ENCODE data around the gene ATP2C2. TPM values are rescaled to one million over a fixed set of nuclear protein-coding genes. Genes with fewer than 3 reads are reported as not detected.
A peak's percentile ranks its signal among the peaks of the same experiment; 100 is the strongest.

Gene ATP2C2
- total RNA-seq, 1 donor from 2014 or later, result 32.1 TPM

DNA sequence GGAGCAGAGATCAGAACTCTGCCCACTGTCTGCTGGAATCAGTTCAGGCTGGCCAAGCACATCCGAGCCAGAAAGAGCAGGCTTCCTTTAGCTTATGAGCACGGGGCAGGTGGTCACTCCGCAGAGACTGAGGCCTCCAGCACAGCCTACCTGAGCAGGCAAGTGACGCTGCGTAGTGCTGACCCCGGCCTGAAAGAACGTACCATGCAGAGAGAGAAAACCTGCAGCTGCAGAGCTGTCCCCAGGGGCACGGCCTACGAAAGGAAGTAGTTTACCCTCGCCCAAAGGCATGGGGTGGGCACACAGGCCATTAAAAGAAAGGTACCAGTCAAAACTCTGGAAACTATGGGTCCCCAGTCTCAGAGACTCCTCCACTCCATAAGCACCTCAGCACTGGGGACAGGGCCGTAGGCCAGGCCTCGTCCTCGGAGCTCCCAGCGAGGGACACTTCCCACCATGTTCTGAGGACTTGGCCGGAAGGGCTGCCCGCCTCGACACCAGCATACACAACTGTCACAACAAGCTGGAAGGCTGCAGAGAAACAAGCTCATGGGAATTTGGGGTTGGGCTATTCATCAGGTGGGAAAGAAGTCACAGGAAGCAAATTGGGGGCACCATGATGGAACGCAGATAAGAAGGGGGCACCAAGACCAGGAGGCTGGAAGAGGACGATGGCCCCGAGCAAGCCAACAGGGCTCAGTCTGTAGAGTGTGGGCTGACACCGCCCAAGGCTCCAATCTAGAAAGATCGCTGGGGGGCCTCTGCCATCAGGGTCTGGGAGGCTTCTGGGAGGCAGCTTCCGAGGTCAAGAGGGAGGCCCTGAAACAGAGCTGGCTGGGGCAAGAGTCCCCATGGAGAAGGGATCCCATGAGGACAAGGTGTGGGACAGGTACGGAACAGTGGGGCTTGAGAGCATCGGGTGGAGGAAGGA is 114.9 kb downstream of the ATP2C2 start:
- Histone ChIP-seq H3K4me3 (ENCODE audit: low read depth, low read length) (no peak overlapping the region), H3K36me3 (ENCODE audit: control insufficient read depth, insufficient read depth, low read length) (peaks cover 31% of the 10 kb centered on the region), H3K27me3 (ENCODE audit: control insufficient read depth, insufficient read depth, low read length) (no peaks in the 10 kb centered on the region)
- TF ChIP-seq, protein P1, sequence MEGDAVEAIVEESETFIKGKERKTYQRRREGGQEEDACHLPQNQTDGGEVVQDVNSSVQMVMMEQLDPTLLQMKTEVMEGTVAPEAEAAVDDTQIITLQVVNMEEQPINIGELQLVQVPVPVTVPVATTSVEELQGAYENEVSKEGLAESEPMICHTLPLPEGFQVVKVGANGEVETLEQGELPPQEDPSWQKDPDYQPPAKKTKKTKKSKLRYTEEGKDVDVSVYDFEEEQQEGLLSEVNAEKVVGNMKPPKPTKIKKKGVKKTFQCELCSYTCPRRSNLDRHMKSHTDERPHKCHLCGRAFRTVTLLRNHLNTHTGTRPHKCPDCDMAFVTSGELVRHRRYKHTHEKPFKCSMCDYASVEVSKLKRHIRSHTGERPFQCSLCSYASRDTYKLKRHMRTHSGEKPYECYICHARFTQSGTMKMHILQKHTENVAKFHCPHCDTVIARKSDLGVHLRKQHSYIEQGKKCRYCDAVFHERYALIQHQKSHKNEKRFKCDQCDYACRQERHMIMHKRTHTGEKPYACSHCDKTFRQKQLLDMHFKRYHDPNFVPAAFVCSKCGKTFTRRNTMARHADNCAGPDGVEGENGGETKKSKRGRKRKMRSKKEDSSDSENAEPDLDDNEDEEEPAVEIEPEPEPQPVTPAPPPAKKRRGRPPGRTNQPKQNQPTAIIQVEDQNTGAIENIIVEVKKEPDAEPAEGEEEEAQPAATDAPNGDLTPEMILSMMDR (IDR thresholded peaks at IDR 0.05; ENCODE audit: insufficient read depth, low read length, severe bottlenecking), result no peak
- DNase-seq (ENCODE audit: low read depth) (no peak), FAIRE-seq (no peak)

DNA sequence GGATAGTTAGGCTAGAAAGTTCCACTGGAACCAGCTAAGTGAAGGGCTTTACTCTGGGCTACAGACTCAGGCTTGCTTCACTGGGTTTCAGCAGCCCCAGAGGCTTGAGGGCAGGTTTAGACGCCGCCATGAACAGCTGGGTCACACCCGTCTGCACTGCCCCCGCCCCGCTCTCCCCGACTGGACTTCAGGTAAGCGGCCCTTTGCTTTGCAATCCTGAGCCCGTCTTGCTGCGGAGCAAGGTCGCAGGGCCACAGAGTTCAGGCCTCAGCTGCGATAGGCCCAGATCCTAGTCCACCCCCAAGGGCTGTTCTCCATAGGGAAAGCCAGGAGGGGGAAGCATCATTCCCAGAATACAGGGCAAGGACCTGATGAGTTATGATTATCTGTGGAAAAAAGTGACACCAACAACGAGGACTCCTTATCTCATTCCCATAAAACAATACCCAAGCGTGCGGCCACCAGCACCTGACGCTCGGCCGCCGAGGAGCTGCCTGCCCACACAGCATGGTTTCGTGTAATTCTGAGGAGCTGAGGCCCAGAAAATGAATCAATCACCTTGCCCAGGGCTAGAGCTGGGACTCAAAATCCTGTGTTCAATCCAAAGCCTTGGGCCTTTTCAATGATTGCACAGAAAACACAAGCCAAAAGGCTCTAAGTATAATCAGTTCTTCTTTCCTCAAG is 115.7 kb downstream of the ATP2C2 start:
- H3K4me3 ChIP-seq (ENCODE audit: low read depth, low read length), result no peak overlapping the region
- TF ChIP-seq, protein P1 (IDR thresholded peaks at IDR 0.05; ENCODE audit: insufficient read depth, low read length, severe bottlenecking), result no peak
- H3K36me3 ChIP-seq (ENCODE audit: control insufficient read depth, insufficient read depth, low read length), result peaks cover 30% of the 10 kb centered on the region
- H3K27me3 ChIP-seq (ENCODE audit: control insufficient read depth, insufficient read depth, low read length), result no peaks in the 10 kb centered on the region
- no peak for FAIRE-seq
- no peak for DNase-seq (ENCODE audit: low read depth)

- Histone ChIP-seq H3K36me3 (ENCODE audit: control insufficient read depth, insufficient read depth, low read length) (peaks cover 36% of the 10 kb centered on the region), H3K4me3 (ENCODE audit: low read depth, low read length) (no peak overlapping the region), H3K27me3 (ENCODE audit: control insufficient read depth, insufficient read depth, low read length) (no peaks in the 10 kb centered on the region)
- FAIRE-seq (peak; percentile 43), DNase-seq (ENCODE audit: low read depth) (peak; percentile 23)
- TF ChIP-seq, protein P1 (IDR thresholded peaks at IDR 0.05; ENCODE audit: insufficient read depth, low read length, severe bottlenecking), result peak; percentile 73
Measured at GRCh38 chr16:84484579-84485254, 116.4 kb downstream of the ATP2C2 start.

DNA sequence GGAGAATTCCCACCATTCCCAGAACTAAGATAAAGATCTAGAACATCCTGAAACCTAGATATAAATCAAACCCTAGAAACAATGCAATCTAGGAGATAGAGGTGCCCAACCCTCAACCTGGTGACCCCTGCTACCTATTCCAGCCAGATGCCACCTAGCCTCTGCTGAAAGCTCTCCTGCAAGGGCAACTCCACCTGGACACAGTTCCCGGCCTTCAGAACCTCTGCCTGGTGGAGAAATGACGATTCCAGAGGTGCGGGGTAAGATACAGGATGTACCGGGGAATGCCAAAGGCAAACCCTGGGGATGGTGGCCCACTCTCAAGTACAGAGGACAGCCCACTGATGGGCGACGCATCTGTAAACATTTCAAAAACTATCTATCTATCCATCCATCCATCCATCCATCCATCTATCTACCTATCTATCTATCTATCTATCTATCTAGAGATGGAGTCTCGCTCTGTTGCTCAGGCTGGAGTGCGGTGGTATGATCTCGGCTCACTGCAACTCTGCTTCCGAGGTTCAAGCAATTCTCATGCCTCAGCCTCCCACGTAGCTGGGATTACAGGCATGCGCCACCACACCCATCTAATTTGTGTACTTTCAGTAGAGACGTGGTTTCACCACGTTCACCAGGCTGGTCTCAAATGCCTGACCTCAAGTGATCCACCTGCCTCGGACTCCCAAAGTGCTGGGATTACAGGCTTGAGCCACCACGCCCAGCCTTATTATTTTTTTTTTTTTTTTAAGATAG is 117.1 kb downstream of the ATP2C2 start:
- FAIRE-seq, result no peak
- Histone ChIP-seq H3K4me3 (ENCODE audit: low read depth, low read length) (no peak overlapping the region), H3K27me3 (ENCODE audit: control insufficient read depth, insufficient read depth, low read length) (no peaks in the 10 kb centered on the region), H3K36me3 (ENCODE audit: control insufficient read depth, insufficient read depth, low read length) (peaks cover 35% of the 10 kb centered on the region)
- TF ChIP-seq, protein P1 (IDR thresholded peaks at IDR 0.05; ENCODE audit: insufficient read depth, low read length, severe bottlenecking), result no peak
- DNase-seq (ENCODE audit: low read depth), result no peak

- Histone ChIP-seq H3K36me3 (ENCODE audit: control insufficient read depth, insufficient read depth, low read length) (peaks cover 33% of the 10 kb centered on the region), H3K4me3 (ENCODE audit: low read depth, low read length) (no peak overlapping the region), H3K27me3 (ENCODE audit: control insufficient read depth, insufficient read depth, low read length) (no peaks in the 10 kb centered on the region)
- DNase-seq (ENCODE audit: low read depth) (no peak), FAIRE-seq (no peak)
- TF ChIP-seq, protein P1 (IDR thresholded peaks at IDR 0.05; ENCODE audit: insufficient read depth, low read length, severe bottlenecking), result no peak
Measured at GRCh38 chr16:84486126-84486525, 117.8 kb downstream of the ATP2C2 start.
